ENCODE results near the gene DAPK3. TPM values are rescaled to one million over a fixed set of nuclear protein-coding genes. Genes with fewer than 3 reads are reported as not detected.
A peak's percentile ranks its signal among the peaks of the same experiment; 100 is the strongest.
"Not testable (repeated sequence)": the region's sequence is repeated elsewhere in the genome, so short reads cannot be mapped to it uniquely, and the experiment has no call there.

DAPK3 gene
- total RNA-seq, 1 donor: 64.7 TPM

DNA sequence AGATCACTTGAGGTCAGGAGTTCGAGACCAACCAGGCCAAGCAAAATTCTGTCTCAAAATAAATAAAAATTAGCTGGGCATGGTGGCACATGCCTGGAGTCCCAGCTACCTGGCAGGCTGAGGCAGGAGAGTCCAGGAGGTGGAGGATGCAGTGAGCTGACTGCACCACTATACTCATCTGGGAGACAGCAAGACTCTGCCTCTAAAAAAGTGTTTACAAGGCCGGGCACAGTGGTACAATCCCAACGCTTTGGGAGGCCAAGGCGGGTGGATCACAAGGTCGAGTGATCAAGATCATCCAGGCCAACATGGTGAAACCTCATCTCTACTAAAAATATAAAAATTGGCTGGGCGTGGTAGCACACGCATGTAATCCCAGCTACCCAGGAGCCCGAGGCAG, 4.2 kb upstream of the DAPK3 start:
- TF ChIP-seq, protein P1, sequence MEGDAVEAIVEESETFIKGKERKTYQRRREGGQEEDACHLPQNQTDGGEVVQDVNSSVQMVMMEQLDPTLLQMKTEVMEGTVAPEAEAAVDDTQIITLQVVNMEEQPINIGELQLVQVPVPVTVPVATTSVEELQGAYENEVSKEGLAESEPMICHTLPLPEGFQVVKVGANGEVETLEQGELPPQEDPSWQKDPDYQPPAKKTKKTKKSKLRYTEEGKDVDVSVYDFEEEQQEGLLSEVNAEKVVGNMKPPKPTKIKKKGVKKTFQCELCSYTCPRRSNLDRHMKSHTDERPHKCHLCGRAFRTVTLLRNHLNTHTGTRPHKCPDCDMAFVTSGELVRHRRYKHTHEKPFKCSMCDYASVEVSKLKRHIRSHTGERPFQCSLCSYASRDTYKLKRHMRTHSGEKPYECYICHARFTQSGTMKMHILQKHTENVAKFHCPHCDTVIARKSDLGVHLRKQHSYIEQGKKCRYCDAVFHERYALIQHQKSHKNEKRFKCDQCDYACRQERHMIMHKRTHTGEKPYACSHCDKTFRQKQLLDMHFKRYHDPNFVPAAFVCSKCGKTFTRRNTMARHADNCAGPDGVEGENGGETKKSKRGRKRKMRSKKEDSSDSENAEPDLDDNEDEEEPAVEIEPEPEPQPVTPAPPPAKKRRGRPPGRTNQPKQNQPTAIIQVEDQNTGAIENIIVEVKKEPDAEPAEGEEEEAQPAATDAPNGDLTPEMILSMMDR (IDR thresholded peaks at IDR 0.05; ENCODE audit: insufficient read depth, low read length): no peak
- no peak for DNase-seq (ENCODE audit: low read depth)
- H3K4me3 ChIP-seq (ENCODE audit: low read depth, low read length): no peak overlapping the region

DNA sequence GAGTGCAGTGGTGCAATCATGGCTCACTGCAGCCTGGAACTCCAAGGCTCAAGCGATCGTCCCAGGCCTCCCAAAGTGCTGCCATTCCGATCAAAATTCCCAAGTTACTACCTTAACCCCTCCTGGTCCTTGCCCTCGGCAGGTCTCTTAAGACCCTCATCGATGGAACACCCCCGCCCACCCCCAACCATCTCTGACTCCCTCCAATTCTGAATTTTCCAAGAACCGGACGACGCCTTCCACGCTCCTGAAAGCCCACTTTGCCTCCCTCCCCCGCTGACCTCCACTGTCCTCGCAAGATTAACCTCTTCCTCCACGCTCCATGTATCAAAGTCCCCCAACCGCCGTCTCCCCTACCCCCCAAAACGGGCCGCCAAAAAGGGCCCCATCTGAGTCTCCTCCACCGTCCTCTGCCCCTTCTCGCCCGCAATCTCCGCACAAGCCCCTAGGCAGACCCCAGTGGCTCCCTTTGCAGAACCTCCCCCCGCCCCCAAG, 539 bp downstream of the DAPK3 start:
- peak overlapping the region; percentile 97 for H3K4me3 ChIP-seq (ENCODE audit: low read depth, low read length)
- TF ChIP-seq, protein P1 (IDR thresholded peaks at IDR 0.05; ENCODE audit: insufficient read depth, low read length): no peak
- no peak for DNase-seq (ENCODE audit: low read depth)

DNA sequence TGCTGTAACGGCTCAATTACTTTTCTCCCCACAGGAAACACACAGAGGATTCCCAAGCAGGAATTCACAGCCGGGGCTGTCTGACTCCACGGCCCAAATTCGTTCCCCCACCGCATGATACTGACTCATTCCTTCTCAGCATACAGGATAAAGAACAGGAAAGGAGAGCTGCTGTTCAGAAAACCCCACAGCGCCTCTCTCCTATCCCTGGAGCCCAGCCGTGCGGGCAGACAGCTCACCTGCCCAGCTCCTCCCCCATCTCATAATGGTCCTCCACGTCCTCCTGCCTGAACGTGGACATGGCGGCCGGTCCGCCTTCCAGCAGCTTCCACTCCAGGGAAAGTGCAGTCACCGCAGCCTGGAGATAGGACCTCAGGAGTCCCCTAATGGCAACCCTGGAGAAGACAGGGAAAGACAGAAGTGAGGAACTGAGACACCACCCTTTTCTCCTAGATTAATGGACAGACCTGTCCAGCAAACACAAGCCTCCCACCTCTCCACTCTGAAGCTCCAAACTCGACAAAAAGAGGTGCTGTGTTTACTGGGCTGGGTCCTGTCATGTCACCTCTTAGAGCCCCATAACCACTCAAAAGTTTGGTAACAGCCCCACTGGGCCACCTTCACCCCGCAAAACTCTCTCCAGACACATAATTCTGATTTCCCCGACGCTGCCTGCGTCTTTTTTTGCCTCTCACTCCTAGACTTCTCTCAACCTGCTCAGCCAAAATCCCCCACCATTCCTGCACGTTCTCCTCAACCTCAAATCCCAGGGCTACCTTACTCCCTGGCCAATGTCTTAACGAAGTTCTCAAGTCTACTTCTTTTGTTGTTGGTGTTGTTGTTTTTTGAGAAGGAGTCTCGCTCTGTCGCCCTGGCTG, 1.2 kb downstream of the DAPK3 start:
- peak; percentile 78 for DNase-seq (ENCODE audit: low read depth)
- TF ChIP-seq, protein P1 (IDR thresholded peaks at IDR 0.05; ENCODE audit: insufficient read depth, low read length): peak; percentile 31
- peak overlapping the region; percentile 97 for H3K4me3 ChIP-seq (ENCODE audit: low read depth, low read length)

DNA sequence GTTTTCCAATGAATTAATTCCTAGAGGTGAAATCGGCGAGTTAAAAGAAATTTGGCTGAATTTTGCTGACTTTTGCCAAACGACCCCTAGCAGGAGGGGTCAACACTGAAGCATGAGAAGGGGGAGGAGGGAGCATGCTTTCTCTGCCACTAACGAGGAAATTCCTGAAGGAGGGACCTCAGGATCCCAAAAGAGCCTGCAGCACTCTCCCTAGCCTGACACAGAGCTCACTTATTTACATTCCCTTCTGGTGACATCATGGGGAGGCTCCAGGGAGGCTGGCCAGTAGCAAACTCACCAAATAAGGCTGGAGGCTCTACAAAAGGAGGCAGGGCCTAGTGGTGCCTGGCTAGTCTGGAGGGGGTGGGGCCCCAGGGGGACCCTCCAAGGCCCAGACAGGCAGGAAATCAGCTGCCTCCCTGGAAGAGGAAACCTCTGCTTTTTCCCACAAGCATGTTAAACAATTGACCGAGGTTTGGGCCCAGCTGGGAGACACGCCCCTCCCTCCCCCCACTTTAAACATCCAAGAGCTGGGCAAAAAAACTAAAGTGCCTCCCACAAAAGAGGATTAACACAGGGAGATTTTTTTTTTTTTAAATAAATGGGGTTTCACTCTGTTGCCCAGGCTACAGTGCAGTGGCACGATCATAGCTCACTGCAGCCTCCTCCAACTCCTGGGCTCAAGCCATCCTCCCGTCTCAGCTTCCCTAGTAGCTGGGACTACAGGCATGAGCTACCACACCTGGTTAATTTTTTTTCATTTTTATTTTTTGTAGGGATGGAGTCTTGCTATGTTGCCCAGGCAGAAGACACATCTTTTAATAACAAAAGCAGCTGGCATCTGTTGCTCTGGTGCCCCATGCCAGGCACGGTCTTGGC, 2.1 kb downstream of the DAPK3 start:
- peak overlapping the region; percentile 97 for H3K4me3 ChIP-seq (ENCODE audit: low read depth, low read length)
- DNase-seq (ENCODE audit: low read depth): peak; percentile 99
- TF ChIP-seq, protein P1 (IDR thresholded peaks at IDR 0.05; ENCODE audit: insufficient read depth, low read length): no peak

DNA sequence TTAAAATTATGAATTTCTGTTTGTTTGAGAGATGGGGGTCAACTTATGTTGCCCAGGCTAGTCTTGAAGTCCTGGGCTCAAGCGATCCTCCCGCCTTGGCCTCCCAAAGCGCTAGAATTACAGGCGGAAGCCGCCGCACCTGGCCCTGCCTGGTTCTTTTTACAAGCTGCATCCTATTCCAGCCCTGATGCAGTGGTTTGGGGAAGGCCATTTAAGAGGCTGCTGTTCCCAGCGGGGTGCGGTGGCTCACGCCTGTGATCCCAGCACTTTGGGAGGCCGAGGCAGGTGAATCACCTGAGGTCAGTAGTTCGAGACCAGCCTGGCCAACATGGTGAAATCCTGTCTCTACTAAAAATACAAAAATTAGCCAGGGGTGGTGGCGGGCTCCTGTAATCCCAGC, 2.9 kb downstream of the DAPK3 start:
- not testable (repeated sequence) for H3K4me3 ChIP-seq (ENCODE audit: low read depth, low read length); DNase-seq (ENCODE audit: low read depth)

DNA sequence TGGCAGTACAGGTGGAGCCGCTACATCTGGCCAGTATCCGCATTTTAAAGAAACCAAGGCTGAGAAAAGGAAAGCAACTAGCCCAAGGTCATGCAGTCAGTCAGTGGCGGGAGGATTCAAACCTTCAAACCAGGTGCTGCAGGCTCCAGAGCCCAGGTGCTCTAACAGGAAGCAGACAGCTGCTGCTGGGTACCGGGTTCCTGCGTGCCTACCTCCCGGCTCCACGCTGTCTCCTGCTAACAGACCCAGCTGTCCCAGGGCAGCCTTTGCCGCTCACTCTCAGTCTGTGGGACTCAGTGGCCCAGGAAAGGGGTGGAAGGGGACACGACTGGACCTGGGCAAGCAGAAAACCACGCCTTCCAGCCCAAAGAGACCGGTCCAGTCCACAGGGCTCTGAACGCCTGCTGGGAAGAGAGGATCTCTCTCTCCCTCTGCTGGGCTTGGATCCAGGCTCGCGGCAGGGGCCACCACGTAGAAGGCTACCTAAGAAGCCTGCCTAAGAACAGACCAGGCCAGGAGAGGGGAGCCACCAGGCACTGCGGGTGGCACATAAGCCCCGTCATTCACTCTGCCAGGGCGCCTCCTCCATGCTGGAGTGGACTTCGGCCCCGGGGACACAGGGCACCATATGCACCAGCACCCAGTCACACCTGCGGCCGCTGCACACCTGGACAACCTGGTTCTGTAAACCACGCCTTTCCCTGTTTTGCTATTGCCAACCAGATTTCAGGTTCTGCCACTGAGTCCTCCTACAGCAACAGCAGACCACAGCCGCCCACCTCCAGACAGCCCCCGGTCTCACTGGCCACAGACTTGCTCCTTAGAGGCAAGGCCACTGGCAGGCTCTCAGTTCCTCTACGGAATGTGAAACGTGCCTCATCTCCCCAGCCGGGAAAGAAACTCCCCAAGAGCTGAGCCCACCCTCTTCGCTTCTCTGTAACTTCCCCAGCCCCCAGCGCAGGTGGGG, 4.6 kb downstream of the DAPK3 start:
- TF ChIP-seq, protein P1 (IDR thresholded peaks at IDR 0.05; ENCODE audit: insufficient read depth, low read length): no peak
- H3K4me3 ChIP-seq (ENCODE audit: low read depth, low read length): no peak overlapping the region
- DNase-seq (ENCODE audit: low read depth): no peak

Data from fibroblast of the aortic adventitia (primary cell).